Vagina (tissue), 2 donors: ENCODE results near the gene NAGPA. TPM values are rescaled to one million over a fixed set of nuclear protein-coding genes. Genes with fewer than 3 reads are reported as not detected.

Source experiments
- DNase-seq, 2 donors: peaks; one replicate each; pipeline ENCODE4 v3.0.0-alpha.2; 2017; ENCODE audit errors: extremely low spot score in 2 of 2
- H3K27ac ChIP-seq: fragments of 200-600 bp; sonication (generic); one replicate; pipeline ENCODE4 v1.5.1; 2019
- H3K27me3 ChIP-seq: fragments of 200-600 bp; sonication (generic); one replicate; pipeline ENCODE4 v1.5.1; 2019
- H3K36me3 ChIP-seq, 2 donors: fragments of 200-600 bp; sonication (generic); one replicate each; pipeline ENCODE4 v1.5.1; 2017 to 2019
- H3K4me1 ChIP-seq: fragments of 200-600 bp; sonication (generic); one replicate; pipeline ENCODE4 v1.5.1; 2019
- H3K4me3 ChIP-seq, 2 donors: fragments of 200-600 bp; sonication (generic); 1 replicate in 1 of 2; 2 replicates in 1 of 2; pipeline ENCODE4 v1.5.1; 2016 to 2019
- H3K9me3 ChIP-seq: fragments of 200-600 bp; sonication (generic); one replicate; pipeline ENCODE4 v1.5.1; 2019
- CTCF ChIP-seq, 3 experiments: fragments of 450-650 bp in 2 of 3; fragments of 200-600 bp in 1 of 3; sonication (generic) in 1 of 3; IDR thresholded peaks; one replicate each; pipeline ENCODE4 v1.5.1; 2017 to 2019; ENCODE audit warnings: antibody characterized with exemption in 3 of 3, mild to moderate bottlenecking in 2 of 3, moderate library complexity in 2 of 3
- POLR2A ChIP-seq, 2 donors: fragments of 450-650 bp; IDR thresholded peaks; one replicate each; pipeline ENCODE4 v1.6.1; 2017; ENCODE audit warnings: antibody characterized with exemption in 2 of 2, mild to moderate bottlenecking in 2 of 2, moderate library complexity in 2 of 2
- POLR2AphosphoS5 ChIP-seq, 2 donors: sonication (generic); formaldehyde crosslinking; IDR thresholded peaks; one replicate each; pipeline ENCODE4 v1.9.0; 2017; ENCODE audit warnings: antibody characterized with exemption in 2 of 2, mild to moderate bottlenecking in 2 of 2, low read depth in 1 of 2; ENCODE audit not compliant: insufficient read depth in 1 of 2
- intact Hi-C: fragments of 100-400 bp; cut with DNase I; formaldehyde crosslinking; loops from one replicate; pipeline ENCODE4 v1.15.1; 2023
- total RNA-seq: library from RNA; depleted of rRNA; stranded (reverse); fragments of >200 nt; gene quantifications from one replicate; pipeline ENCODE4 v1.2.3, GENCODE V29; 2016

NAGPA gene
- total RNA-seq, 1 donor from 2014 or later: 9.8 TPM

- TF ChIP-seq POLR2AphosphoS5 (IDR thresholded peaks at IDR 0.05; ENCODE audit: insufficient read depth in 1 of 2, low read depth in 1 of 2): no peak
- no peak for TF ChIP-seq CTCF (IDR thresholded peaks at IDR 0.05)
- no peak for TF ChIP-seq POLR2A (IDR thresholded peaks at IDR 0.05)
- H3K4me3 ChIP-seq: no peak overlapping the region
Observed at GRCh38 chr16:5064915-5065314, 31.2 kb upstream of the NAGPA start.

GRCh38 chr16:5062790-5063765 is 29.3 kb upstream of the NAGPA start:
- intact Hi-C loops: no loop called here
- no peak for DNase-seq
- no peaks in the 10 kb centered on the region for H3K9me3 ChIP-seq
- no peaks in the 10 kb centered on the region for H3K4me1 ChIP-seq
- H3K4me3 ChIP-seq: no peak overlapping the region
- H3K36me3 ChIP-seq: no peaks in the 10 kb centered on the region
- H3K27ac ChIP-seq: no peak overlapping the region
- no peaks in the 10 kb centered on the region for H3K27me3 ChIP-seq
- TF ChIP-seq POLR2A (IDR thresholded peaks at IDR 0.05) (no peak), POLR2AphosphoS5 (IDR thresholded peaks at IDR 0.05; ENCODE audit: insufficient read depth in 1 of 2, low read depth in 1 of 2) (no peak), CTCF (IDR thresholded peaks at IDR 0.05) (no peak)

More at GRCh38 chr16:5064915-5065314, 31.2 kb upstream of the NAGPA start:
- Histone ChIP-seq H3K27me3 (no peaks in the 10 kb centered on the region), H3K4me1 (no peaks in the 10 kb centered on the region), H3K36me3 (no peaks in the 10 kb centered on the region), H3K27ac (no peak overlapping the region), H3K9me3 (no peaks in the 10 kb centered on the region)
- intact Hi-C loops: no loop called here
- no peak for DNase-seq

GRCh38 chr16:5062051-5062450 is 28.3 kb upstream of the NAGPA start:
- DNase-seq: no peak
- TF ChIP-seq POLR2A (IDR thresholded peaks at IDR 0.05): no peak
- TF ChIP-seq CTCF (IDR thresholded peaks at IDR 0.05): no peak
- no peak for TF ChIP-seq POLR2AphosphoS5 (IDR thresholded peaks at IDR 0.05; ENCODE audit: insufficient read depth in 1 of 2, low read depth in 1 of 2)
- Histone ChIP-seq H3K27ac (no peak overlapping the region), H3K4me3 (no peak overlapping the region), H3K9me3 (no peaks in the 10 kb centered on the region), H3K27me3 (no peaks in the 10 kb centered on the region), H3K36me3 (no peaks in the 10 kb centered on the region), H3K4me1 (no peaks in the 10 kb centered on the region)
- intact Hi-C loops: no loop called here

- TF ChIP-seq POLR2A (IDR thresholded peaks at IDR 0.05): no peak
- TF ChIP-seq POLR2AphosphoS5 (IDR thresholded peaks at IDR 0.05; ENCODE audit: insufficient read depth in 1 of 2, low read depth in 1 of 2): no peak
- no peak for TF ChIP-seq CTCF (IDR thresholded peaks at IDR 0.05)
- H3K27me3 ChIP-seq: no peaks in the 10 kb centered on the region
- no peaks in the 10 kb centered on the region for H3K9me3 ChIP-seq
- no peak overlapping the region for H3K4me3 ChIP-seq
- H3K4me1 ChIP-seq: no peaks in the 10 kb centered on the region
- no peaks in the 10 kb centered on the region for H3K36me3 ChIP-seq
- H3K27ac ChIP-seq: no peak overlapping the region
- no peak for DNase-seq
- intact Hi-C loops: no loop called here
Observed at GRCh38 chr16:5060073-5060641, 26.4 kb upstream of the NAGPA start.
